ENCODE results near the gene FCRLA. TPM values are rescaled to one million over a fixed set of nuclear protein-coding genes. Genes with fewer than 3 reads are reported as not detected.
"Not testable (repeated sequence)": the region's sequence is repeated elsewhere in the genome, so short reads cannot be mapped to it uniquely, and the experiment has no call there.

FCRLA gene
- total RNA-seq, 1 donor = 0.90 TPM

GRCh38 chr1:161720422-161720821, 13.4 kb downstream of the FCRLA start:
- TF ChIP-seq, protein P1, sequence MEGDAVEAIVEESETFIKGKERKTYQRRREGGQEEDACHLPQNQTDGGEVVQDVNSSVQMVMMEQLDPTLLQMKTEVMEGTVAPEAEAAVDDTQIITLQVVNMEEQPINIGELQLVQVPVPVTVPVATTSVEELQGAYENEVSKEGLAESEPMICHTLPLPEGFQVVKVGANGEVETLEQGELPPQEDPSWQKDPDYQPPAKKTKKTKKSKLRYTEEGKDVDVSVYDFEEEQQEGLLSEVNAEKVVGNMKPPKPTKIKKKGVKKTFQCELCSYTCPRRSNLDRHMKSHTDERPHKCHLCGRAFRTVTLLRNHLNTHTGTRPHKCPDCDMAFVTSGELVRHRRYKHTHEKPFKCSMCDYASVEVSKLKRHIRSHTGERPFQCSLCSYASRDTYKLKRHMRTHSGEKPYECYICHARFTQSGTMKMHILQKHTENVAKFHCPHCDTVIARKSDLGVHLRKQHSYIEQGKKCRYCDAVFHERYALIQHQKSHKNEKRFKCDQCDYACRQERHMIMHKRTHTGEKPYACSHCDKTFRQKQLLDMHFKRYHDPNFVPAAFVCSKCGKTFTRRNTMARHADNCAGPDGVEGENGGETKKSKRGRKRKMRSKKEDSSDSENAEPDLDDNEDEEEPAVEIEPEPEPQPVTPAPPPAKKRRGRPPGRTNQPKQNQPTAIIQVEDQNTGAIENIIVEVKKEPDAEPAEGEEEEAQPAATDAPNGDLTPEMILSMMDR (IDR thresholded peaks at IDR 0.05; ENCODE audit: insufficient read depth, low read length) = no peak
- DNase-seq (ENCODE audit: low read depth) = no peak
- no peak overlapping the region for H3K4me3 ChIP-seq (ENCODE audit: low read depth, low read length)

- TF ChIP-seq, protein P1 (IDR thresholded peaks at IDR 0.05; ENCODE audit: insufficient read depth, low read length) = no peak
- no peak for DNase-seq (ENCODE audit: low read depth)
- H3K4me3 ChIP-seq (ENCODE audit: low read depth, low read length) = no peak within 1 kb of the TSS
Measured at GRCh38 chr1:161720956-161721737, 14.1 kb downstream of the FCRLA start, which contains the start of gene FCRLB. Gene FCRLB, plus strand, starts transcription at chr1:161721544. Its CDS starts 1,129 bp downstream, at chr1:161722673.

- TF ChIP-seq, protein P1 (IDR thresholded peaks at IDR 0.05; ENCODE audit: insufficient read depth, low read length) = no peak
- peak; percentile 76 for DNase-seq (ENCODE audit: low read depth)
- H3K4me3 ChIP-seq (ENCODE audit: low read depth, low read length) = no peak overlapping the region
Measured at GRCh38 chr1:161721738-161722343, 14.8 kb downstream of the FCRLA start.

GRCh38 chr1:161722406-161722805, 15.4 kb downstream of the FCRLA start:
- TF ChIP-seq, protein P1 (IDR thresholded peaks at IDR 0.05; ENCODE audit: insufficient read depth, low read length) = no peak
- no peak overlapping the region for H3K4me3 ChIP-seq (ENCODE audit: low read depth, low read length)
- no peak for DNase-seq (ENCODE audit: low read depth)

DNA sequence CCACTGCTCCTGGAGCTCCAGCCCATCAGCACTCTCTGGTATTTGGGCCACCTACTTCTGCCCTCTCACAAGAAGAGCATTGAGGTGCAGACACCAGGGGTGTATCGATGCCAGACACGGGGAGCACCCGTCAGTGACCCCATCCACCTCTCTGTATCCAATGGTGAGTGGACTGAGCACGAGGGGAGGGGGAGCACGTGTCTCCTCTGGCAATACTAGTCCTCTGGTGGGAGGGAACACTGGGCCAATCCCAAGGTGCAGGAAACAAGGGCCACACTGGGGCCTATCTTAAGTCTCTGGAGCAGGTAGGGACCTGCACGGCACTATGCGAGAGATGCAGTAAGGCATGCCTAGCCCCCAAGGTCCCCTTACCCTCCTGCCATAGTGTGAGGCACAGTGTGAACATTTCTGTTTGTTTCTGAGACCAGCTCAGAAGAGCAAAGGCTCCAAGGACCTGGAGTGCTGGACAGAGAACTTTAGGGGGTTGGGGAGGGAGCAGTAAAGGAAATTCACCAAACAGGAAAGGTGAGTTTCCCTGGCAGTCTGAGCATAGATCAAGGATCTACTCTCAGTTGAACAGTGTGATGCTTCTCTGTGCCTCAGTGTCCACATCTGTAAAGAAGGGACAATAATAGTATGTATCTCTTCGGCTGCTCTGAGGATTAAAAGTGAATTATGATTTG, 16.6 kb downstream of the FCRLA start:
- H3K4me3 ChIP-seq (ENCODE audit: low read depth, low read length) = no peak overlapping the region
- TF ChIP-seq, protein P1 (IDR thresholded peaks at IDR 0.05; ENCODE audit: insufficient read depth, low read length) = no peak
- no peak for DNase-seq (ENCODE audit: low read depth)

DNA sequence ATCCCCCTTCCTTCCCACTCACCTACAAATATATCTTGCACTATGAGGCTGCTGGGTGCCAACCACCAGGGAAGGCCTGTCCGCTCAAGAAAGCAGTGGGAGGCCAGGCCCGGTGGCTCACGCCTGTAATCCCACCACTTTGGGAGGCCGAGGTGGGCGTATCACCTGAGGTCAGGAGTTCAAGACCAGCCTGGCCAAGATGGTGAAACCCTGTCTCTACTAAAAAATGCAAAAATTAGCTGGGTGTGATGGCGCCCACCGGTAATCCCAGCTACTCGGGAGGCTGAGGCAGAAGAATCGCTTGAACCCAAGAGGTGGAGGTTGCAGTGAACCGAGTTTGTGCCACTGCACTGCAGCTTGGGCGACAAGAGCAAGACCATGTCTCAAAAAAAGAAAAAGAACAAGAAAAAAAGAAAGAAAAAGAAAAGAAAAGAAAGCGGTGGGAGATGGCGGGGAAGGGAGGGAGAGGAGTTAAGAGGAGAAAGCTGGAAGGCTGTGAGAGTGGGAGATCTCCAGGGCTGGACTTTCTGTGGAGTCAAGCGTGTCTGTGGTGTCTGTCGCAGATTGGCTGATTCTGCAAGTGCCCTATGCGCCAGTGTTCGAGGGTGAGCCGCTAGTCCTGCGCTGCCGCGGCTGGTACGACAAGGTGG, 18.4 kb downstream of the FCRLA start:
- peak overlapping the region; percentile 79 for H3K4me3 ChIP-seq (ENCODE audit: low read depth, low read length)

More for the DNA sequence above, 18.4 kb downstream of the FCRLA start:
- not testable (repeated sequence) for DNase-seq (ENCODE audit: low read depth)

Data from fibroblast of the aortic adventitia (primary cell).